Calu3 (cell line): ENCODE results near the gene BIRC7. TPM values are rescaled to one million over a fixed set of nuclear protein-coding genes. Genes with fewer than 3 reads are reported as not detected.

Source experiments
- BruUV-seq: library from RNA; stranded (reverse); fragments of 400-500 nt; replicated peaks from 2 replicates; lab custom pipeline; 2021; lab: Mats Ljungman, UMichigan
- CTCF ChIA-PET: fragments of 300-600 bp; sonication (Branson Sonifier 250); formaldehyde crosslinking; loops from one replicate; lab custom pipeline; 2022; ENCODE audit warnings: antibody characterized with exemption; lab: Charles Lee
- DNase-seq: peaks from one replicate; pipeline ENCODE4 v3.0.0; 2022
- H3K27ac Mint-ChIP-seq: one replicate; pipeline ENCODE4 v1.8.0; 2022; ENCODE audit warnings: mixed read lengths; ENCODE audit not compliant: unreplicated experiment
- H3K27me3 Mint-ChIP-seq: one replicate; pipeline ENCODE4 v1.8.0; 2022; ENCODE audit warnings: mixed read lengths; ENCODE audit not compliant: unreplicated experiment
- H3K36me3 Mint-ChIP-seq: one replicate; pipeline ENCODE4 v1.8.0; 2022; ENCODE audit warnings: mild to moderate bottlenecking, moderate library complexity, mixed read lengths; ENCODE audit not compliant: insufficient read depth, unreplicated experiment
- H3K4me1 Mint-ChIP-seq: one replicate; pipeline ENCODE4 v1.8.0; 2022; ENCODE audit warnings: mild to moderate bottlenecking, low read depth, mixed read lengths; ENCODE audit not compliant: unreplicated experiment
- H3K4me3 Mint-ChIP-seq: one replicate; pipeline ENCODE4 v1.8.0; 2022; ENCODE audit warnings: mild to moderate bottlenecking, low read depth, moderate library complexity, mixed read lengths; ENCODE audit not compliant: unreplicated experiment
- H3K9me3 Mint-ChIP-seq: one replicate; pipeline ENCODE4 v1.8.0; 2022; ENCODE audit warnings: low read depth, mixed read lengths; ENCODE audit not compliant: unreplicated experiment
- intact Hi-C: fragments of 100-400 bp; cut with micrococcal nuclease; formaldehyde crosslinking; loops from one replicate; pipeline ENCODE4 v1.10.0; 2022; ENCODE audit not compliant: unreplicated experiment
- total RNA-seq: library from RNA; stranded (reverse); gene quantifications from 2 replicates; pipeline ENCODE4 v1.2.3, GENCODE V29; 2022
- TF ChIP-seq, protein P1 (sequence below): fragments of 200-600 bp; IDR thresholded peaks from one replicate; pipeline ENCODE4 v1.8.0; 2022; ENCODE audit warnings: antibody characterized with exemption; ENCODE audit not compliant: unreplicated experiment

BIRC7 gene
- total RNA-seq, 1 experiment from 2014 or later, result 0.26 TPM

GRCh38 chr20:63267691-63268090, 32.0 kb downstream of the BIRC7 start:
- CTCF ChIA-PET, result interaction anchor here (0.6 kb wide), 1 partner anchor 458 kb away, joined by 3 read pairs; no protein-coding TSS in a partner anchor
- intact Hi-C loops, result no loop called here
- Mint-ChIP-seq H3K4me3 (no peak overlapping the region), H3K27ac (no peak overlapping the region), H3K9me3 (no peaks in the 10 kb centered on the region), H3K27me3 (peaks cover 63% of the 10 kb centered on the region), H3K36me3 (peaks cover 16% of the 10 kb centered on the region), H3K4me1 (peaks cover 8% of the 10 kb centered on the region)
- DNase-seq, result no peak
- TF ChIP-seq, protein P1, sequence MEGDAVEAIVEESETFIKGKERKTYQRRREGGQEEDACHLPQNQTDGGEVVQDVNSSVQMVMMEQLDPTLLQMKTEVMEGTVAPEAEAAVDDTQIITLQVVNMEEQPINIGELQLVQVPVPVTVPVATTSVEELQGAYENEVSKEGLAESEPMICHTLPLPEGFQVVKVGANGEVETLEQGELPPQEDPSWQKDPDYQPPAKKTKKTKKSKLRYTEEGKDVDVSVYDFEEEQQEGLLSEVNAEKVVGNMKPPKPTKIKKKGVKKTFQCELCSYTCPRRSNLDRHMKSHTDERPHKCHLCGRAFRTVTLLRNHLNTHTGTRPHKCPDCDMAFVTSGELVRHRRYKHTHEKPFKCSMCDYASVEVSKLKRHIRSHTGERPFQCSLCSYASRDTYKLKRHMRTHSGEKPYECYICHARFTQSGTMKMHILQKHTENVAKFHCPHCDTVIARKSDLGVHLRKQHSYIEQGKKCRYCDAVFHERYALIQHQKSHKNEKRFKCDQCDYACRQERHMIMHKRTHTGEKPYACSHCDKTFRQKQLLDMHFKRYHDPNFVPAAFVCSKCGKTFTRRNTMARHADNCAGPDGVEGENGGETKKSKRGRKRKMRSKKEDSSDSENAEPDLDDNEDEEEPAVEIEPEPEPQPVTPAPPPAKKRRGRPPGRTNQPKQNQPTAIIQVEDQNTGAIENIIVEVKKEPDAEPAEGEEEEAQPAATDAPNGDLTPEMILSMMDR, result no peak
- no TSS peak for BruUV-seq

DNA sequence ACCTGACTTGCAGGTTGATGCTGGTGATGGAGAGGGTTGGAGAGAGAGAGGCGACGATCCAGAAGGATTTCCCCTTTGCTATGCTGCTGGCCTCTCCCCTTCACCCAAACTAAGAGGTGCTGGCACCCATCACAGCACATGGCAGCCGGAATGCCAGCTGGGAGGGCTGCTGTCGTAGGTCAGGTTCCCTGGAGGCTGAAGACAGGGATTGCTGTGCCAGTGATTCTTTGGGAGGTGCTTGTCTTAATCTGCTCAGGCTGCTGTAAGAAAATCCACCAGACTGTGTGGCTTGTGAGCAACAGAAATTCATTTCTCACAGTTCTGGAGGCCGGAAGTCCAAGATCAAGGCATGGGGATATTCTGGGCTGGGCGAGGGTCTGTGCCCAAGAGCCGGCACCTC, 32.6 kb downstream of the BIRC7 start:
- CTCF ChIA-PET, result interaction anchor here (0.6 to 1.3 kb wide), 2 partner anchors 15 to 457 kb away, joined by 3 read pairs; no protein-coding TSS in a partner anchor
- no TSS peak for BruUV-seq
- H3K27ac Mint-ChIP-seq, result no peak overlapping the region

DNA sequence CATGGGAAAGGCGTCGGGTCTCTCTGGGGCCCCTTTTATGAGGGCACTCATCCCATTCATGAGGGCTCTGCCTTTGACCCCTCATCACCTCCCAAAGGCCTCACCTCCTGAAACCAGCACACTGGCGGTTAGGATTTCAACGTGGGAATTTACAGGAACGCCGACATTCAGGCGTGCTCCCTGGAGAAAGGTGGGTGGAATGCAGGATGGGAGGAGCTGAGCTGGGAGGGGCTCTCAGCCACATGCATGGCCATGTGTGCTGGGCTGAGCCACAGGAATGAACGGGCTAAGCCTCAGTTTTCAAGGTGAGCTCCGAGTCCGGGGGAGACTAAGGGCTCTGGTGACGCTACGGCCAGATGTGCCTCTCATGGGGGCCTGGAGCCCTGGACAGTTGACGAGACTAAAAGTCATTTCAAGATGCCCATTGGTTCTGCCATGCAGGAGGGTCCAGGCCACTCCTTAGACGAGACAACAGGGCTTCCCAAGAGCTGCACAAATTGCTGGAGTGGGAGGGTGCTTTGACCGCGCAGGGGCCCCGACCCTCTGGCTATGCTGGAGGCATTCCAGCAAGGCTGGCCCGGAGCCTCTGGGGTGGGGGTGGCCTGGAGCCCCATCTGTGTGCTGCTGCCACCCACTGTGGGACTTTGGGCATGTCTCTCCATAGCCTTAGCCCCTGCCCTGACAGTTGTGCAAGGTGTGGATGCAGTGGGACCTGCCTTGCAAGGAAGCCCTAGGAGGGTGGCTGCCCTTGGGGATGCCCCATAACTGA, 33.1 kb downstream of the BIRC7 start:
- CTCF ChIA-PET, result interaction anchor here (1.3 kb wide), 1 partner anchor 16 kb away, joined by 3 read pairs; no protein-coding TSS in a partner anchor
- Mint-ChIP-seq H3K27me3 (peaks cover 51% of the 10 kb centered on the region), H3K27ac (no peak overlapping the region), H3K4me1 (peaks cover 13% of the 10 kb centered on the region), H3K36me3 (peaks cover 28% of the 10 kb centered on the region), H3K9me3 (no peaks in the 10 kb centered on the region), H3K4me3 (no peak overlapping the region)
- BruUV-seq, result no TSS peak
- intact Hi-C loops, result no loop called here
- TF ChIP-seq, protein P1, result no peak
- DNase-seq, result no peak

More for the DNA sequence above, 32.6 kb downstream of the BIRC7 start:
- peaks cover 57% of the 10 kb centered on the region for H3K27me3 Mint-ChIP-seq
- TF ChIP-seq, protein P1, result no peak
- peaks cover 8% of the 10 kb centered on the region for H3K4me1 Mint-ChIP-seq
- H3K36me3 Mint-ChIP-seq, result peaks cover 22% of the 10 kb centered on the region
- intact Hi-C loops, result no loop called here
- H3K4me3 Mint-ChIP-seq, result no peak overlapping the region
- H3K9me3 Mint-ChIP-seq, result no peaks in the 10 kb centered on the region
- no peak for DNase-seq

DNA sequence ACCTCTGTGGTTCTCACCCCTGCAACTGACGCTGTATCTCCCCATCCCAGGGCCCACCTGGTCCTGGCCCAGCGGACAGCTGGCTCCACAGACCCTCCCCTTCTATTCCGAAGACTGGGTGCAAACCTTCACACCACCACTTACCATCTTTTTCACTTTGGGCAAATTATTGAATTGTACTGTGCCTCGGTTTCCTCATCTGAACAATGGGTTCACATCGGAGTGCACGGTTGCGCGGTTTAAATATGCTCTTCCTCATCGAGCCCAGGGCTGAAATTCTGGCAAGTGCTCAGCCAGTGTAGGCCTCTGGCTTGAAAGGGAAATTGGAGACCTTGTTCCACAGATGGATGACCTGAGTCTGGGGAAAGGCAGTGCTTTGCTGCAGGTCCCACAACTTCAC, 34.0 kb downstream of the BIRC7 start:
- intact Hi-C loops, result no loop called here
- Mint-ChIP-seq H3K36me3 (peaks cover 31% of the 10 kb centered on the region), H3K9me3 (no peaks in the 10 kb centered on the region), H3K4me3 (no peak overlapping the region), H3K4me1 (peaks cover 22% of the 10 kb centered on the region), H3K27me3 (peaks cover 42% of the 10 kb centered on the region), H3K27ac (peak overlapping the region; percentile 11)
- DNase-seq, result no peak
- TF ChIP-seq, protein P1, result no peak
- no TSS peak for BruUV-seq
- CTCF ChIA-PET, result interaction anchor here (1.1 kb wide), 1 partner anchor 39 kb away, joined by 4 read pairs; no protein-coding TSS in a partner anchor
